HG02623 (cell line): ENCODE results near the gene CFAP45.
A peak's percentile ranks its signal among the peaks of the same experiment; 100 is the strongest.

Source experiments
- ATAC-seq: cut with Tn5 transposase; IDR thresholded peaks from one replicate; pipeline ENCODE4 v1.9.1; 2021; ENCODE audit warnings: moderate library complexity; ENCODE audit not compliant: unreplicated experiment

CFAP45 gene

DNA sequence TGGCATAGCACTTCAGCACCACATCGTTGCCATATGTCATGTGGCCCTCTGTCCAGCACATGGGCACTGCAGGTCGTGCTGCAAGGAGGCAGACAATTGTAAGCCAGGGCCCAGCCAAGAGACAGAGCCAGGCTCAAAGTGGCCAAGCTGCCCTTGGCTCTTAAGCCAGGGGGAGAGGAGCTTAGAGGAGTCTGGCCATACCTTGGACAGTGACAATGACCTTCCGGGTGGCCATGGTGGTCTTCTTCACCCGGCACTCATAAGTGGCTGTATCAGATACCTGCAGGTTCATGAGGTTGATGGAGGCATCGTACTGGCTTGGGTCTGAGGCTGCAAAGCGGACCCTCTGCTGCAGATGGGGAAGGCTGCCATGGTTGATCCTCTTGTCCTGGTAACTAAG lies 42.1 kb downstream of the CFAP45 start:
- no peak for ATAC-seq

DNA sequence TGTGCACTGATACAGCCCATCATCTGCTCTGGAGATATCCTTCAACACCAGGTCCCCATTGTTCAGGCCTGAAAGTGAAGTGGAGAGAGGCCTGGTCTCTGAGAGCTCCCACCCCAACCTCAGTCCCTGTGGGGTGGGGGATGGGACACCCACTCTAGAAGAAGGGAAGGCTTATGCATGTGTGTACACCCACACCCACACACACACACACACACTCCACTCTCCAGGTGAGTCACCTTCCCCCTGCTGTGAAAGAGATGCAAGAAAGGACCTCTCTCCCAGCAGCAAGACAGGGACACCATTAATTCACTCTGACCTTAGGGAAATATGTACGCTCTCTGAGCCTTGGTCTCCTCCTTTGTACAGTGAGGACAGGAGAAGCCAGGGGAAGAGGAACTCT lies 43.4 kb downstream of the CFAP45 start:
- ATAC-seq: no peak

DNA sequence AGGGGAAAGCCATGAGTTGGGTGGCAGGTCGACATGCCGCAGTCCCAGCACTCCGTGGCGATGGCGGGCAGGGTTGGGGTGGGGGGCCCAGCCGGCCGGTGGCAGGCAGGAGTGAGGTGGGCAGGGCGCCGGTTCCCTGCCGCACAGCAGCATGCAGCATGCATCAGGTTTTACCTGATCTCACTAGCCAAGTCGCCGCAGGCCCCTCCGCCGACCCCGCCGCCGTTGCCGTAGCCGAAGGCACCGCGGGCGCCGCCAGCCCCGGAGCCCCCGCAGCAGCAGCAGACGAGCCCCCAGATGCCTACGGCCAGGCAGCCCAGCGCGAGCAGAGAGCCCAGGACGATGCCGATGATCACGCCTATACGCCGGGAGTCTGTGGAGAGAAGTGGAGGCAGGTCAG lies 44.3 kb downstream of the CFAP45 start:
- no peak for ATAC-seq

DNA sequence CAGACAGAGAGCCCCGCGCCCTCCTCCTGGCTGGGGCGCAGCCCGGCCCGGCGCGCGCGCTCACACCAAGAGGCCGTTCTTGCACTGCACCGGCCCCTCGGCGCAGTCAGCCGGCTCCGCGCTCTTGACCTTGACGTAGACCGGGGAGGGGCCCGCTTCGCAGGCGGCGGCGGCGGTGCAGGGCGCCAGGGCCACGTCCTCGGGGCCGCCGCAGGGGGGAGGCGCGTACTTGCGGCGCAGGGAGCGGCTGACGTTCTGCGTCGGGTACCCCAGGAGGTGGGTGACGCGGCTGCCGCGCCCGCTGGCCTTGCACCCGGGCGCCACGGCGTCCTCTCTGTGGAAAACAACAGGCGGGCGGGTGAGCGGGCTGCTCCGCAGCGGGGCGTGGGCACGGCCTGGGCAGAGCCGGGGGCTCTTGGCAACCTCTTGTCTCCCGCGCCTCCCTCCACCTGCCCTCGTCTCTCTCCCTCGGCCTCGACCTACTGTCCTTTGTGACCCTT lies 45.2 kb downstream of the CFAP45 start:
- ATAC-seq: peak; percentile 72

DNA sequence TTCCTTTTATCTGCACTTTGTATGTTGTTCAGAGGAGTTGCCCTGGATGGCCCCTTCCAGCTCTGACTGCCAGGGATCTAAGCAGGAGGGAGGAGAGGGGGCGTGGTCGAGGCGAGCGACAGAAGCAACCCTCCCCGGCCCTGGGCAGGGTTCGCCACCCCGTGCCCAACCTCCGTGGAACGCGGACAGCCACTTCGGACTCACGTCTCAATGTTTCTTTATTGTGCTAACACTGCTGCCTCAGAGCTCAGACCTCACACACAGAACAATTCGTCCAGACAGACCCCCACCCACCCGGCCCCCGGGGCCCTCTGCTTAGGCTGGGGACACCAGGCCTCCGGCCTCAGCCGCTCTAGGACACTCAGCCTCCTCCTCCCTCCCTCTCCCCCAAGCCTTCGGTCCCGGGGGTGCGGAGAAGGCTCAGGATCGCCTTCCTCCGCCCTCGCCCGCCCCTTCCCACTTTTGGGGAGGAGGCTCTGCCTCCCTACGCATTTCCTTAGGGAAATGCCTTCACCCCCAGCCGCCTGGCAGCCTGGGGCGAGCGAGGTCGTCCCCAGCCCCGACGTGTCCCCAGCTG lies 45.8 kb downstream of the CFAP45 start:
- no peak for ATAC-seq

DNA sequence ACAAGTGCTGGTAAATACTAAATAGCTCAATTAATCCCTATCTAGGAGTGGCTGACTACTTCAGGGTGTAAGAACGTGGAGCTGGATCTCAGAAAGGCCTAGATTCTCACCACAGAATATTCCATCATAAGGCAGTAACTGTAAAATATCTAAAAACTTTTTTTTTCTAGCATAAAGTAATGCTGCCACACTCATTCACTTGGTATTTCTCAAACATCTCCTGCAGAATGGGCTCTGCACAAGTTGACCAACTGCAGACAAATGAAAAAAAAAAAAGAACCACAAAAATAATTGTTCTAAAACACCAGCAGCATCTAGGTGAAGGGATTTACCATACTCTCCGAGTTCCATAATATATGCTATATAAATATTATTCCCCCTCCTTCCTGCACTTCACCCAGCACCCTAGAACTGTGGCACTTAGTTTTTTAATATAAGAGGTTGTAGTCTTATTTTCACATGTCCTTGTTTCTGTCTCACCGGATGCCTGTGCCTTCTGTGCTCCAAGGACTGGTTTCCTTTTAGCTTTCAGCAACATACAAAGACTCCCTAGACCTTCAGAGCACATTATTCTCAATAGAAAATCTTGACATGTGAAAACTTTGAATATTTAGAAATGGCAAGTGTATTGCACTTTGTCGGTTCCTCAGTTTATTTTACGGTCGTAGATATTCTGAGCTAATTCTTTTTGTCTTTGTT lies 46.4 kb downstream of the CFAP45 start:
- no peak for ATAC-seq

DNA sequence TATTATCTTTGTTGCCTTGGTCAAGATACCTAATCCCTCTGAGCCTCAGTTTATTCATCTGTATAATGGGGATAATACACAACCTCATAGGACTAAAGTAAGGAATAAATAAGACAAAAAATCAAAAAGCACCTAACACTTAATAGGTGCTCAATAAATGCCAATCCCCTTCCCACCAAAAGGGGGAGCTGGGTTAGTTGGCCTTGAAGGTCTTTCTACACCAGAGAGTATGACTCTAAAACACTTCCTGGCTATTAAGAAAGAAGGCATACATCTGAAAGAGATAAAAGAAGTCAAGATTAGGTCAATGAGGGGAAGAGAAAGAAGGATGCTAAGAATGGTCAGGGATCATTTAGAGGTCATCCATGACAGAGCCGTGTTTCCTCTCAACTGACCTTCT lies 48.6 kb downstream of the CFAP45 start:
- no peak for ATAC-seq

DNA sequence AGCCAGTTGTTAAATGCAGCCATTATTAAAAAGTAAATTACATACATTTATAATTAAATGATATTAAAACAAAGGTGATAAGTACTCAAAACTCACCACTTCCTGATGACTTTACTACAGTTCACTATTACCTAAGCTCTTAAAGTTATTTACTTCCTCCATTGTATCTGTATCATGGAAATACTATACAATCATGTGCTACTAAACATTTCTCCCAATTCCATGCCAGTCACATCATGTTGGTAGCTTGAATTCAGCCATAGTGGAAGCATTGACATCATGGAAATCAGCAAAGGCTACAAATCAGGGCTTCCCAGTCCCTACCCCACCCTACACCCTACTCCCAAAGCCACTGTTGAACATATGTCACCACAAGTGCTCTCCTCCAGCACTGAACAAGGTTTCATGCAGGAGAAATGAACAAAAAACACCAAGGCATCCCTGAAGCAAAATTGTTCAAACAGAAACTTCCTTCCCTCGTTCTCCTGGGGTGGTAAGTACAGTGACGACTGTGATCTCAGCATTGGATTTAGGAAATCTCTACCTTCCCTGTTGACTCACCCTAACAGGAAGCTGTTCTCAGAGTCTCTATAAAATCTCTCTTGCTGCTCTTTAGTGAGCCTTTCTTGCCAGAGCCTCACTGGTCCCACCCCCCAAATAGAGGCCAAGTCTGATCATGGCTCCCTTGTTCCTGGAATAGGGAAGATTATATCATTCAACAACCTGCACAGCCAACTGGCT lies 50.2 kb downstream of the CFAP45 start:
- no peak for ATAC-seq

DNA sequence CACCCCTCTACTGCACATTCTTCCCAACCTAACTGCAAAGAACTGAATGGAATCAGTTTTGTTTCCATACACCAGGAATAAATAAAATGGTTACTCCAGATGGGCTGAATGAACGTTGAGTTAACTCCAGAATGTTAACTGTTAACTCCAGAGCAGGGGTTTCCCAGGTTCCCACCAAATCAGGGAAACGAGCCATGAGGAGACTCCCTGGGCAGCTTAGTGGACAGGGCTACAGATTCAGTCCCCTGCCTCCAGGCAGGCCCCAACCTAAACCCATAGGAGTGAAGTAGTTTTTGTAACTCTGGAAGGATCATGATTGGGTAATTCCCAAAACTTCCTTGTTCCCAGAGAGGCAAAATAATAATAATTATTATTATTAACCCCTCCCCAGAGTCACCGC lies 51.6 kb downstream of the CFAP45 start:
- ATAC-seq: no peak

DNA sequence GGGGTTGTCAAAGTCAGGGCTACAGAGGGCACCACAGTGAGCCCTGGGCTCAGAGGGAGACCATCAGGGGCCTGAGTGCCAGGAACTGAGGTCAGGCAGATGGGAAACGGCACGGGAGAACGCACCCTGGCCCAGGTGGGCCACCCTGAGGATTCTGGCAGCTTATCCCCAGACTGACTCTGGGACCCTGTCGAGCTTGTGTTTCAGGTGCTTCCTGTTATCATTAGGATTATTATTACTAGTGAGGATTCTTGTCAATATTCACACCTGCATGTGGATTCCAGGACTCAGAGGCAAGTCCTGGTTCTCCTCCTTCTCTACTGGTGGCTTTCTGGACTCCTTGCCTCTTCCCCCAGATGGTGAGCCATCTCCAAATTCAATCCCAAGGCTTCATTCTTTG lies 52.7 kb downstream of the CFAP45 start:
- no peak for ATAC-seq

DNA sequence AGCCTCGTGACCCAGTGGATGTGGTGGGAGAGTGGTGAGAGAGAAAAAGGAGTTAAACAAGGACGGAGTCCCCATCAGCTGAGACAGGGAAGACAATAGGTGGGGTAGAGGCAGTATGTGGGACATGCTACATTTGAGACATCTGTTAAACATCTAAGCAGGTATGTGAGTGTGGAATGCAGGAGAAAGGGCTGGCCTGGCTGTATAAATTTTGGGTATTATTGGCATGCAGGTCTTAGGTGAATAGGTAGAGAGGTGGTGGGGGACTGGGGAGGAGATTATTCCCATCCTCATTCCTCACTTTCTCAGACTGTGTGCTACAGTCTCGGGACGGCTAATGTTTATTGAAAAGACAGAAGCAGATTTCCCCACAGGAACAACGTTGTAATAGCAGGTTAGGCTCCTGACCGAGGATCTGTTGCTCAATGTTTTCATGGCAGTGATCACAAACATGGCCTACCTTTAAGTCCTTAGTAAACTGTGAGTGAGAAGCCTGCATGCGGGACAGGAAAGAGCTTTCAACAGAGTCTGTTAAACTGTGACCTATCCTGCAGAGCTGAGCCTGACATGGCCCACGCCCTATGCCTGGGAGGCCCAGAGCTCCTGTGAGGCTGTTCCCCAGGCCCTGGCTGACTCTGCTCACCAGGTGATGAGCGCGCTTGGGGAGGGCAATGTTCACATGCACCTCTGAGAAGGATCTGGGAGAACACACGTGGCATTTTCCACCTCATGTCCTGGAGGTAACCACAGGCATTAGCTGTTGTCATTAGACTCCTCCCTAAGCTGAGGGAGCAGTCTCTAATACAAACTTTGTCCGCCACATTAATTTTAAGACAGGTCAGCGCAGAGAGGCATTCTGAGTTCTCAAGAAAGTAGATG lies 54.0 kb downstream of the CFAP45 start:
- ATAC-seq: no peak

DNA sequence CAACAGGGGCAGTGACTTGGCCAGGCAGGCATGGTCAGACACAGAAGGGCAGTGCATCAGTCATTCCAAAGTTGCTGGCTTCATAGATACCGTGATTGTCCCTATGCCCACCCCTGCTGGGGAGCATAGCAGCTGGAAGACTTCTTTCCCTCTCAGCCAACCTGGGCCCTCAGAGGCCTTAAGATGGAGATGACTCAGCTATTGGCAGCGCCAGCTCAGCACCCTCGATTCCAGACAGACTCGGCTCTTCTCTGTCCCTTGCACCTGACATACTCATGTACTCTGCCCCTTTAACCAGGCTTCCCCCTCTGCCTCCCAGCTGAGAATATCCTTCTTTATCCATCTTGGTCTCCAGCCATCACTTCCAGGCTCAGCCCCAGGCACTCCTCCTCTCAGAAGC lies 56.5 kb downstream of the CFAP45 start:
- ATAC-seq: no peak

DNA sequence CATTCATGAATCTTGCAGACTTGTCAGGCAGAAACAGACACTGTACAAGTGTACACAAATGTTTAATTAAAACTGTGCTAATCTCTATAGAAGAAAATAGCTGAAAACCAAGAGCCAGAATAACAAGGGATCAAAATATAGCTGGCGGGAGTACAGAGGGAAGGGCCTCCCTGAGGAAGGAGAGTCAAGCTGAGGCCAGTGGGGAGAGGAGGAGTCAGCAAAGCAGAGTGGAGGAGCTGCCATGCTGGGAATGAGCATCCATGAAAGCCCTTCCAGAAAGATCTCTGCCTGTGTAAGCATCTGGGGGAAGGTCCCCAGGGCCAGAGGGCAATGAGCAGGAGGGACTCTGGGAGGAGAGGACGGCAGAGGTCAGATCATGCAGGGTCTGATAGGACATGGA lies 58.2 kb downstream of the CFAP45 start:
- ATAC-seq: no peak

DNA sequence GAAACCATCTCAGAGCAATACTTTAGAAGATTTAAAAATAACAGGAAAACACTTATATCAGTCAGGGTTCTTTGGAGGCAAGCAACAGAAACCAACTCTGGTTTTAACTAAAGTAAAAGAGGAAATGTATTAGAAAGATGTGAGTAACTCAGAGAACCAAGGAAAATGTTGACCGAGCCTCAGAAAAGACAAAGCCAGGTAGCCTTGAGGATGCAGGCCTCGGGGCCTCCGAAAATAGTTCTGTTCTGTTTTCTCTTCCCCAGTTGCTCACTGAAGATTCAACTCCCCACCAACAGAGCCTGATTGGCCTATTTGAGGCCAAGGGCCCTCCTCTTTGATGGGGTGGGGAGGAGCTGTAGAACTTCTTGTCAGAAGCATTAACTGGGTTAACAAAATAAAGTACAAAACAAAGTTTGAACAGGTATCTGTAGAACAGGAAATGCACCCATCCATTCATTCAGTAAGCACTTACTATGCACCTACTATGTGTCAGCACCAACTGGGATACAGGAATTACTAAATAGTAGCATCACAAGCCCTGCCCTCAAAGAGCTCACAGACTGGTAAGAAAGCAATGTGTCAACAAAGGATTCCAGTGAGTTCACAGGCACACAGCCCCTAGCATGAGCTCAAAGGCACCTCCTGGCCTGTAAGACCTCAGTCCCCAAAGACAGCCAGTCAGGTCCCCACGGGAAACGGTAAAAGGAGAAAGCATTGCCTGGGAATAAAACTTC lies 60.7 kb downstream of the CFAP45 start:
- ATAC-seq: peak; percentile 67

DNA sequence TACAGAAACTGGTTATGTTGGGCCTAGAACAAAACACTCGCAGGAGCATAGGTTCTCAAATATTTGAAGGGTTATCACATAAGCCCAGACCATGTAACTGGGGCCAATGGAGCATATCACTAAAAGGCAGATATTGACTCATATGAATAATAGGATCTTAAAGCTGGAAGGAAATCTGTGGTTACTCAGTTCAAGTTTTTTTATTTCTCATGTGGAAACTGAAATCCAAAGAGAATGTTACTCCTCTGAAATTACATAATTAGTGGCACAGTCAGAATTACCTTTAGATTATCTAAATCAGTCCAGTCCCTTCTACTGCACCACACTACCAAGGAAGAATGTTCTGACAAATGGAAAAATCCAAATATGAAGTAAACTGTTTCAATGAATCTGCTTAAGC lies 61.2 kb downstream of the CFAP45 start:
- peak; percentile 41 for ATAC-seq

DNA sequence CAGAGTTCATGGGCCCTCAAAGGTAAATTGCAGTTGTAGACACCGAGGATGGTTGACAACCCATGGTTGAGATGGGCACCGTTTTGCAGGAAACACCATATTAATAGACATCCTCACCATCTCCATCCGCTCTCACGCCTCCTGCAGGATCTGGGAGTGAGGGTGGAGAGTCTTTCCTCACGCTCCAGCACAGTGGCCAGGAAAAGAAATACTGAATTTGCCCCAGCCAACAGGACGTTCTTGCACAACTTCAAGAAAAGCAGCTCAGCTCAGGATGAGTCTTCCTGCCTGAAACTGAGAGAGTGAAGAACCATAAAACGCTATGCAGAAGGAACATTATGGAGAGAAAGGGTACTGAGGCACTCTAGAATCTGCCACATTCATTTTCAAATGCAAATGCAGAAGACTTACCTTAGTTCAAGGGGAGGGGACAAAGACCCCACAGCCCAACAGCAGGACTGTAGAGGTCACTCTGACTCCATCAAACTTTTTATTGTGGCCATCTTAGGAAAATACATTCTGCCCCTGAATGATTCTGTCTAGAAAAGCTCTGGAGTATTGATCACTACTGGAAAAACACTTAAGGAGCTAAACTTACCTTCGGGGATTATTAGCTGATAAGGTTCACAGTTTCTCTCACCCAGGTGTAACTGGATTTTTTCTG lies 64.0 kb downstream of the CFAP45 start:
- no peak for ATAC-seq

DNA sequence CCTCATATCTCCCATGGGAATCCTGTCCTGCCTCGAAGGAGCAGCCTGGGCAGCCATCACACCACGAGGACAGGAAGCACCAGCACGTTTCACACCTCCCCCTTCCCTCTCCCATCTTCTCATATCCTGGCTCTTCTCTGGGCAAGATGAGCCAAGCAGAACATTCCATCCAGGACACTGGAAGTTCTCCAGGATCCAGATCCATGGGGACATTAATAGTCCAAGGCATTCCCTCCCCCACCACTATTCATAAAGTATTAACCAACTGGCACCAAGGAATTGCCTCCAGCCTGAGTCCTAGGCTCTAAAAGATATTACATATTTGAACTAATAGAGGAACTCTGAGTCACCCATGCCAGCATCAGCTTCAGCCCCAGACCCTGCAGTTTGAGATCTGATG lies 64.6 kb downstream of the CFAP45 start:
- ATAC-seq: no peak

DNA sequence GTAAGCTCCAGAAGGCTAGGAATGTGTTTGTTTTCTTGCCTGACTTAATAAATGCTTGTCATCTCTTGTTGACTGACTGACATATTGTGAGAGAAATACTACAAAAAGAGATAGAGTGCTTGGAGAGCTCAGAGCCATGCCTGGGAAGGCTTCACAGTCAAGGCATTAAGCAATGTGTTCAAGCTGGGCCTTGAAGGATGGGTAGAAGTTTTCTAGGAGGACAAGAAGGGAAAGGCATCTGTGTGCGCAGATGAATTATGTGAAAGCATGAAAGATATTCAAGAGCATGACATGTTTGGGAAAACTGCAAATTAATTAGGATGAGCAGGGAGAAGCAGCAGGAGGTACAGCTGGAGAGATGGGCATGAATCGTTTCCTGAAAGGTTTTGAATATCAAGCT lies 67.7 kb downstream of the CFAP45 start:
- ATAC-seq: no peak

DNA sequence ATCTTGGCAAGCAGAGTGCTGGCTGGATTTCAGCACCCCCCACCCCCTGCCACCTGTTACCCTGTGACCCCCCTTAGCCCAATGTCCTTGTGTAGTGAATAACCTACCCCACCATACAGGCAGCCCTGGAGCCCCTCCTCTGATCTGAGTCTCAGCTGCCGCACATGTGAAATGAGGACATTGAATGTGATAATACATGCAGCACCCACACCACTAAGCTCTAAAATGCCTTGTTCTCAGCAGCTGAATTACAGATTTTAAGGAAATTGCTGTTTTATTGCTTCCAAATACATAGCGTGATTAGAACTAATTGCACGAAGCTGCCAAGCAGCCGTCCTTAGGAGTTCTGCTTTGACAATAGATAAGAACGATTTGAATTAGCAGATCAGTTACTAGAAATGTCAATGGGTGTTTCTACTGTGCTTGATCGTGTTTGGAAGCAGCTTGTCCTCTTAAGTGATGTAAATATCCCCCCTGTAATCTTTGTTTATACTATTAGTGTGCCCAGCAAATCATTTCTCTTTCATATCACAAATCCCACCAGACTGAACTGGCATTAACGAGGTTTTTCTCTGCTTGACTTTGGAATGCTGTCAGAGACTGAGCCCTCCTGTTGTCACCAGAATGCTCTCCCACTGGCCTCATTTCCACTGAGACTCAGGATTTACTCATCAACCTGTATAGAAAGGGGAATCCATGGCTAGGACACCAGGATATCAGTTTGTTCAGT lies 68.4 kb downstream of the CFAP45 start:
- no peak for ATAC-seq
